Trophoblast cell (in vitro differentiated cells and primary cell): ENCODE results near the gene XIRP1.
A peak's percentile ranks its signal among the peaks of the same experiment; 100 is the strongest.

ENCODE experiments used
- DNase-seq, 2 donors: peaks; one replicate each; pipeline ENCODE4 v3.0.0-alpha.2; 2016
- H2AFZ ChIP-seq: 2 replicates; pipeline ENCODE4 v1.6.1; 2013; ENCODE audit warnings: low read length, moderate library complexity, mild to moderate bottlenecking; ENCODE audit not compliant: insufficient read depth, poor library complexity
- H2AK5ac ChIP-seq: 2 replicates; pipeline ENCODE4 v1.6.1; 2013; ENCODE audit warnings: mild to moderate bottlenecking, low read length
- H2BK120ac ChIP-seq: 2 replicates; pipeline ENCODE4 v1.6.1; 2013; ENCODE audit warnings: low read length, mild to moderate bottlenecking, moderate library complexity; ENCODE audit not compliant: insufficient read depth, poor library complexity
- H2BK12ac ChIP-seq: 2 replicates; pipeline ENCODE4 v1.6.1; 2013; ENCODE audit warnings: mild to moderate bottlenecking, low read length, moderate library complexity
- H2BK5ac ChIP-seq: 2 replicates; pipeline ENCODE4 v1.6.1; 2013; ENCODE audit warnings: low read length, low read depth, moderate library complexity, mild to moderate bottlenecking; ENCODE audit not compliant: poor library complexity
- H3K14ac ChIP-seq: 2 replicates; pipeline ENCODE4 v1.6.1; 2013; ENCODE audit warnings: mild to moderate bottlenecking, low read length
- H3K18ac ChIP-seq: 2 replicates; pipeline ENCODE4 v1.6.1; 2013; ENCODE audit warnings: mild to moderate bottlenecking, low read length
- H3K23ac ChIP-seq: 2 replicates; pipeline ENCODE4 v1.6.1; 2013; ENCODE audit warnings: low read length
- H3K27ac ChIP-seq: 2 replicates; pipeline ENCODE4 v1.5.1; 2013; ENCODE audit warnings: low read depth, mild to moderate bottlenecking, inconsistent platforms, low read length, moderate library complexity
- H3K27me3 ChIP-seq: 2 replicates; pipeline ENCODE4 v1.6.1; 2013; ENCODE audit warnings: inconsistent platforms, mild to moderate bottlenecking, low read length, moderate library complexity; ENCODE audit not compliant: insufficient read depth
- H3K36me3 ChIP-seq, 2 experiments: 1 replicate in 1 of 2; 2 replicates in 1 of 2; pipeline ENCODE4 v1.6.1; 2013; ENCODE audit warnings: low read length in 2 of 2, mild to moderate bottlenecking in 2 of 2, moderate library complexity in 1 of 2; ENCODE audit not compliant: insufficient read depth in 2 of 2, control insufficient read depth in 1 of 2
- H3K4ac ChIP-seq: 2 replicates; pipeline ENCODE4 v1.6.1; 2013; ENCODE audit warnings: low read depth, mild to moderate bottlenecking, low read length, moderate library complexity
- H3K4me1 ChIP-seq, 2 experiments: 1 replicate in 1 of 2; 2 replicates in 1 of 2; pipeline ENCODE4 v1.6.1; 2013; ENCODE audit warnings: low read length in 2 of 2, mild to moderate bottlenecking in 2 of 2, moderate library complexity in 1 of 2; ENCODE audit not compliant: insufficient read depth in 2 of 2, control insufficient read depth in 1 of 2
- H3K4me2 ChIP-seq: 2 replicates; pipeline ENCODE4 v1.6.1; 2013; ENCODE audit warnings: inconsistent platforms, mild to moderate bottlenecking, low read length, moderate library complexity
- H3K4me3 ChIP-seq: 2 replicates; pipeline ENCODE4 v1.5.1; 2013; ENCODE audit warnings: mild to moderate bottlenecking, low read depth, low read length, inconsistent platforms
- H3K79me1 ChIP-seq: one replicate; pipeline ENCODE4 v1.6.1; 2013; ENCODE audit warnings: low read length
- H3K79me2 ChIP-seq: 2 replicates; pipeline ENCODE4 v1.6.1; 2013; ENCODE audit warnings: low read length, mild to moderate bottlenecking; ENCODE audit not compliant: control insufficient read depth, insufficient read depth, poor library complexity
- H3K9ac ChIP-seq: 2 replicates; pipeline ENCODE4 v1.6.1; 2013; ENCODE audit warnings: mild to moderate bottlenecking, low read length
- H3K9me3 ChIP-seq: 2 replicates; pipeline ENCODE4 v1.6.1; 2013; ENCODE audit warnings: low read depth, mild to moderate bottlenecking, control low read depth, inconsistent platforms, low read length; ENCODE audit not compliant: insufficient read depth
- H4K12ac ChIP-seq: 2 replicates; pipeline ENCODE4 v1.6.1; 2013; ENCODE audit warnings: low read depth, mild to moderate bottlenecking, low read length, moderate library complexity
- H4K8ac ChIP-seq: 2 replicates; pipeline ENCODE4 v1.6.1; 2013; ENCODE audit warnings: low read depth, mild to moderate bottlenecking, low read length, moderate library complexity
- H4K91ac ChIP-seq: one replicate; pipeline ENCODE4 v1.6.1; 2013; ENCODE audit warnings: low read depth, mild to moderate bottlenecking, low read length, moderate library complexity
- WGBS: extraction: QIAGEN DNeasy Blood & Tissue Kit; methylation state at CpG from one replicate; pipeline ENCODE4 v1.1.7; 2013; ENCODE audit warnings: missing lambda C conversion rate; ENCODE audit not compliant: insufficient read length, insufficient coverage; ENCODE audit errors: extremely low coverage; 5-methylcytosine and 5-hydroxymethylcytosine counted together

Gene XIRP1

GRCh38 chr3:39146083-39146501, 46.3 kb downstream of the XIRP1 start:
- H3K14ac ChIP-seq = peak overlapping the region; percentile 67
- peak overlapping the region; percentile 54 for H2BK5ac ChIP-seq
- peak overlapping the region; percentile 15 for H2BK120ac ChIP-seq
- H3K4me2 ChIP-seq = peak overlapping the region; percentile 56
- peaks cover 49% of the 10 kb centered on the region for H3K79me1 ChIP-seq
- H3K9ac ChIP-seq = no peak overlapping the region
- DNase-seq = peak; percentile 55 to 66
- peak overlapping the region; percentile 79 for H4K91ac ChIP-seq
- peaks cover 47 to 50% of the 10 kb centered on the region in 2 experiments for H3K36me3 ChIP-seq
- H2AK5ac ChIP-seq = peak overlapping the region; percentile 24
- peak overlapping the region; percentile 44 for H2BK12ac ChIP-seq
- H3K79me2 ChIP-seq = peaks cover 31% of the 10 kb centered on the region
- no CpG with 5 or more reads among the region's 11 CpGs for WGBS
- H3K27ac ChIP-seq = peak overlapping the region; percentile 98
- H4K12ac ChIP-seq = peak overlapping the region; percentile 12
- no peaks in the 10 kb centered on the region for H3K27me3 ChIP-seq
- H3K4me3 ChIP-seq = no peak overlapping the region
- no peak overlapping the region for H3K23ac ChIP-seq
- peaks cover 64 to 75% of the 10 kb centered on the region in 2 experiments for H3K4me1 ChIP-seq
- H4K8ac ChIP-seq = peak overlapping the region; percentile 39
- H3K4ac ChIP-seq = peak overlapping the region; percentile 66
- H3K18ac ChIP-seq = peak overlapping the region; percentile 67
- no peaks in the 10 kb centered on the region for H3K9me3 ChIP-seq
- H2AFZ ChIP-seq = no peak overlapping the region

- H3K4ac ChIP-seq = peak overlapping the region; percentile 8
- H2BK120ac ChIP-seq = no peak overlapping the region
- no peak overlapping the region for H2AK5ac ChIP-seq
- no peak overlapping the region for H2BK5ac ChIP-seq
- H3K4me1 ChIP-seq = peaks cover 63 to 76% of the 10 kb centered on the region in 2 experiments
- H3K4me3 ChIP-seq = no peak overlapping the region
- H3K9ac ChIP-seq = no peak overlapping the region
- no peaks in the 10 kb centered on the region for H3K27me3 ChIP-seq
- H3K79me1 ChIP-seq = peaks cover 37% of the 10 kb centered on the region
- H3K18ac ChIP-seq = peak overlapping the region; percentile 8
- H4K12ac ChIP-seq = no peak overlapping the region
- no peak overlapping the region for H3K14ac ChIP-seq
- no peak overlapping the region for H3K4me2 ChIP-seq
- no peak overlapping the region for H4K8ac ChIP-seq
- DNase-seq = no peak
- H3K9me3 ChIP-seq = no peaks in the 10 kb centered on the region
- no peak overlapping the region for H4K91ac ChIP-seq
- no peak overlapping the region for H3K23ac ChIP-seq
- H2AFZ ChIP-seq = no peak overlapping the region
- H3K36me3 ChIP-seq = peaks cover 47 to 60% of the 10 kb centered on the region in 2 experiments
- no peak overlapping the region for H2BK12ac ChIP-seq
- no peak overlapping the region for H3K27ac ChIP-seq
- no CpG with 5 or more reads among the region's 23 CpGs for WGBS
- H3K79me2 ChIP-seq = peaks cover 24% of the 10 kb centered on the region
Measured at GRCh38 chr3:39144748-39145380, 47.5 kb downstream of the XIRP1 start.

- H3K18ac ChIP-seq = no peak overlapping the region
- H3K27me3 ChIP-seq = no peaks in the 10 kb centered on the region
- H3K23ac ChIP-seq = no peak overlapping the region
- no peak overlapping the region for H3K4me2 ChIP-seq
- no peak overlapping the region for H2BK5ac ChIP-seq
- H4K12ac ChIP-seq = no peak overlapping the region
- WGBS = no CpG with 5 or more reads among the region's 20 CpGs
- H3K79me2 ChIP-seq = peaks cover 18% of the 10 kb centered on the region
- H4K91ac ChIP-seq = no peak overlapping the region
- H2AFZ ChIP-seq = no peak overlapping the region
- H3K79me1 ChIP-seq = peaks cover 32% of the 10 kb centered on the region
- H3K27ac ChIP-seq = no peak overlapping the region
- H3K4ac ChIP-seq = no peak overlapping the region
- H3K36me3 ChIP-seq = peaks cover 47 to 60% of the 10 kb centered on the region in 2 experiments
- H3K9me3 ChIP-seq = no peaks in the 10 kb centered on the region
- no peak overlapping the region for H3K9ac ChIP-seq
- DNase-seq = peak in 1 of 2 donors; percentile 48
- no peak overlapping the region for H3K4me3 ChIP-seq
- peaks cover 57 to 70% of the 10 kb centered on the region in 2 experiments for H3K4me1 ChIP-seq
- H2BK120ac ChIP-seq = no peak overlapping the region
- no peak overlapping the region for H4K8ac ChIP-seq
- no peak overlapping the region for H2BK12ac ChIP-seq
- no peak overlapping the region for H2AK5ac ChIP-seq
- H3K14ac ChIP-seq = no peak overlapping the region
Measured at GRCh38 chr3:39144095-39144747, 48.2 kb downstream of the XIRP1 start.

- Histone ChIP-seq H3K27me3 (no peaks in the 10 kb centered on the region), H2BK12ac (no peak overlapping the region), H3K4me3 (no peak overlapping the region), H3K79me2 (peaks cover 13% of the 10 kb centered on the region), H2BK120ac (no peak overlapping the region), H3K4me2 (no peak overlapping the region), H3K9me3 (no peaks in the 10 kb centered on the region), H3K14ac (no peak overlapping the region), H3K4me1 (peaks cover 49 to 61% of the 10 kb centered on the region in 2 experiments), H3K4ac (no peak overlapping the region), H3K9ac (peak overlapping the region; percentile 6), H3K27ac (no peak overlapping the region), H4K8ac (no peak overlapping the region), H3K23ac (no peak overlapping the region), H4K91ac (no peak overlapping the region), H4K12ac (no peak overlapping the region), H2AK5ac (no peak overlapping the region), H3K79me1 (peaks cover 26% of the 10 kb centered on the region), H3K36me3 (peaks cover 53 to 63% of the 10 kb centered on the region in 2 experiments), H2BK5ac (no peak overlapping the region), H3K18ac (peak overlapping the region; percentile 3), H2AFZ (no peak overlapping the region)
- no peak for DNase-seq
- no CpG with 5 or more reads among the region's 14 CpGs for WGBS
Measured at GRCh38 chr3:39143051-39143885, 49.1 kb downstream of the XIRP1 start.
